Upper lobe of left lung (tissue), 6 donors: ENCODE results near the gene NSMCE3. TPM values are rescaled to one million over a fixed set of nuclear protein-coding genes. Genes with fewer than 3 reads are reported as not detected.

ENCODE experiments used
- ATAC-seq, 2 donors: fragments of 200-7000 bp; cut with Tn5 transposase; one replicate each; pipeline ENCODE4 v1.9.1; 2022; ENCODE audit warnings: mild to moderate bottlenecking in 2 of 2, moderate library complexity in 2 of 2; ENCODE audit not compliant: low FRiP score in 2 of 2
- DNase-seq, 2 donors: peaks; one replicate each; pipeline ENCODE4 v3.0.0-alpha.2; 2019 to 2020
- H3K27ac ChIP-seq, 4 donors: fragments of 200-600 bp; sonication (generic); one replicate each; pipeline ENCODE4 v1.5.1; 2016 to 2019
- H3K27me3 ChIP-seq, 4 donors: fragments of 200-600 bp; sonication (generic); one replicate each; pipeline ENCODE4 v1.5.1; 2017 to 2019
- H3K36me3 ChIP-seq, 4 donors: fragments of 200-600 bp; sonication (generic); one replicate each; pipeline ENCODE4 v1.5.1; 2016 to 2019
- H3K4me1 ChIP-seq, 4 donors: fragments of 200-600 bp; sonication (generic); one replicate each; pipeline ENCODE4 v1.5.1; 2018 to 2019
- H3K4me3 ChIP-seq, 4 donors: fragments of 200-600 bp; sonication (generic); one replicate each; pipeline ENCODE4 v1.5.1; 2017 to 2019; ENCODE audit warnings: mild to moderate bottlenecking in 2 of 4, moderate library complexity in 1 of 4
- H3K9me3 ChIP-seq, 4 donors: fragments of 200-600 bp; sonication (generic); one replicate each; pipeline ENCODE4 v1.5.1; 2018 to 2019
- CTCF ChIP-seq, 6 experiments: fragments of 450-650 bp in 4 of 6; fragments of 200-600 bp in 2 of 6; sonication (generic) in 2 of 6; IDR thresholded peaks; one replicate each; pipeline ENCODE4 v1.5.1; 2016 to 2019; ENCODE audit warnings: antibody characterized with exemption in 6 of 6
- EP300 ChIP-seq, 4 donors: sonication (generic); formaldehyde crosslinking; IDR thresholded peaks; one replicate each; pipeline ENCODE4 v1.5.1; 2017; ENCODE audit warnings: antibody characterized with exemption in 4 of 4, control low read depth in 2 of 4
- POLR2A ChIP-seq, 4 donors: fragments of 450-650 bp; IDR thresholded peaks; one replicate each; pipeline ENCODE4 v1.5.1; 2016 to 2017; ENCODE audit warnings: antibody characterized with exemption in 4 of 4, mild to moderate bottlenecking in 2 of 4
- POLR2AphosphoS5 ChIP-seq, 2 donors: sonication (generic); formaldehyde crosslinking; IDR thresholded peaks; one replicate each; pipeline ENCODE4 v1.5.1; 2017; ENCODE audit warnings: antibody characterized with exemption in 2 of 2
- WGBS, 2 donors: methylation state at CpG; one replicate each; pipeline ENCODE4 v1.1.5; 2017 to 2018; 5-methylcytosine and 5-hydroxymethylcytosine counted together
- total RNA-seq, 6 donors: library from RNA; depleted of rRNA in 4 of 6; stranded (reverse); fragments of >200 nt in 4 of 6; gene quantifications; one replicate each; pipeline versions ENCODE4 v1.1.0 to v1.2.1, GENCODE V29; 2016 to 2021
- donor health status: DM: no; HTN: no; CAD: no; lungs with moderate emphysema.
- donor health status: DM: no; HTN: yes; CAD: no; lungs with severe emphysema.

The NSMCE3 gene
- total RNA-seq, 6 donors from 2014 or later, result 3.1 to 10.6 (median 6.9) TPM

GRCh38 chr15:29274946-29275345 lies 5.3 kb upstream of the NSMCE3 start:
- H3K27me3 ChIP-seq, result no peaks in the 10 kb centered on the region
- H3K4me1 ChIP-seq, result peaks cover 0 to 5% (median 2%) of the 10 kb centered on the region in 4 donors
- no peak overlapping the region for H3K27ac ChIP-seq
- WGBS, 2 donors, result 77 to 87% methylated on average over 3 of the region's 3 CpGs
- H3K9me3 ChIP-seq, result no peaks in the 10 kb centered on the region
- no peak for DNase-seq
- no peak for ATAC-seq
- TF ChIP-seq CTCF (IDR thresholded peaks at IDR 0.05) (no peak), EP300 (IDR thresholded peaks at IDR 0.05) (no peak), POLR2AphosphoS5 (IDR thresholded peaks at IDR 0.05) (no peak), POLR2A (IDR thresholded peaks at IDR 0.05) (no peak)
- H3K36me3 ChIP-seq, result no peaks in the 10 kb centered on the region
- H3K4me3 ChIP-seq, result no peak overlapping the region

- Histone ChIP-seq H3K36me3 (no peaks in the 10 kb centered on the region), H3K9me3 (no peaks in the 10 kb centered on the region), H3K4me1 (peaks cover 15 to 22% (median 19%) of the 10 kb centered on the region in 4 donors), H3K4me3 (no peak overlapping the region), H3K27me3 (no peaks in the 10 kb centered on the region), H3K27ac (no peak overlapping the region)
- no peak for TF ChIP-seq POLR2AphosphoS5 (IDR thresholded peaks at IDR 0.05)
- TF ChIP-seq POLR2A (IDR thresholded peaks at IDR 0.05), result no peak
- no peak for TF ChIP-seq EP300 (IDR thresholded peaks at IDR 0.05)
- TF ChIP-seq CTCF (IDR thresholded peaks at IDR 0.05), result no peak
- ATAC-seq (no peak), DNase-seq (no peak)
- 93 to 95% methylated on average over 5 of the region's 5 CpGs for WGBS, 2 donors
Measured at GRCh38 chr15:29272219-29272618, 2.6 kb upstream of the NSMCE3 start.

GRCh38 chr15:29270976-29271375 lies 1.4 kb upstream of the NSMCE3 start:
- peaks cover 21 to 31% (median 26%) of the 10 kb centered on the region in 4 donors for H3K4me1 ChIP-seq
- no peaks in the 10 kb centered on the region for H3K9me3 ChIP-seq
- no peak for ATAC-seq
- no peak overlapping the region for H3K4me3 ChIP-seq
- DNase-seq, result no peak
- no peaks in the 10 kb centered on the region for H3K36me3 ChIP-seq
- no peaks in the 10 kb centered on the region for H3K27me3 ChIP-seq
- H3K27ac ChIP-seq, result peak overlapping the region in 1 of 4 donors; percentile 95
- TF ChIP-seq CTCF (IDR thresholded peaks at IDR 0.05) (no peak), POLR2AphosphoS5 (IDR thresholded peaks at IDR 0.05) (no peak), EP300 (IDR thresholded peaks at IDR 0.05) (no peak), POLR2A (IDR thresholded peaks at IDR 0.05) (no peak)

- TF ChIP-seq CTCF (IDR thresholded peaks at IDR 0.05) (no peak), POLR2A (IDR thresholded peaks at IDR 0.05) (no peak), EP300 (IDR thresholded peaks at IDR 0.05) (no peak), POLR2AphosphoS5 (IDR thresholded peaks at IDR 0.05) (no peak)
- Histone ChIP-seq H3K4me1 (peaks cover 21 to 31% (median 26%) of the 10 kb centered on the region in 4 donors), H3K9me3 (no peaks in the 10 kb centered on the region), H3K27ac (peak overlapping the region; percentile 90 to 95 (median 92)), H3K36me3 (no peaks in the 10 kb centered on the region), H3K27me3 (no peaks in the 10 kb centered on the region), H3K4me3 (peak overlapping the region; percentile 73 to 89 (median 80))
- DNase-seq (no peak), ATAC-seq (no peak)
- 2% methylated on average over 8 of the region's 8 CpGs for WGBS, 2 donors
Measured at GRCh38 chr15:29270169-29270955, 740 bp upstream of the NSMCE3 start.
